Thymus (tissue), 11 donors: ENCODE results near the gene FGF11. TPM values are rescaled to one million over a fixed set of nuclear protein-coding genes. Genes with fewer than 3 reads are reported as not detected.
A peak's percentile ranks its signal among the peaks of the same experiment; 100 is the strongest.
"Not testable (repeated sequence)": the region's sequence is repeated elsewhere in the genome, so short reads cannot be mapped to it uniquely, and the experiment has no call there.

ENCODE experiments used
- DNase-seq, 9 donors: peaks; one replicate each; pipeline ENCODE4 v3.0.0-alpha.2; 2013; ENCODE audit warnings: low spot score in 9 of 9, low read depth in 6 of 9, missing footprints in 1 of 9
- H3K27ac ChIP-seq, 2 donors: one replicate each; pipeline ENCODE4 v1.5.1; 2013; ENCODE audit warnings: control low read depth in 1 of 2, low read depth in 1 of 2, low read length in 1 of 2, mild to moderate bottlenecking in 1 of 2, moderate library complexity in 1 of 2
- H3K27me3 ChIP-seq, 2 donors: one replicate each; pipeline ENCODE4 v1.5.1; 2013; ENCODE audit warnings: low read length in 1 of 2; ENCODE audit not compliant: control insufficient read depth in 2 of 2, insufficient read depth in 1 of 2
- H3K36me3 ChIP-seq, 2 donors: one replicate each; pipeline ENCODE4 v1.5.1; 2013; ENCODE audit warnings: low read length in 1 of 2, mild to moderate bottlenecking in 1 of 2, moderate library complexity in 1 of 2; ENCODE audit not compliant: control insufficient read depth in 2 of 2, insufficient read depth in 2 of 2
- H3K4me1 ChIP-seq, 2 donors: one replicate each; pipeline ENCODE4 v1.5.1; 2013; ENCODE audit warnings: low read length in 2 of 2; ENCODE audit not compliant: control insufficient read depth in 2 of 2, insufficient read depth in 2 of 2
- H3K4me3 ChIP-seq, 2 donors: one replicate each; pipeline ENCODE4 v1.5.1; 2013; ENCODE audit warnings: low read length in 2 of 2, control low read depth in 1 of 2, mild to moderate bottlenecking in 1 of 2
- H3K9me3 ChIP-seq, 2 donors: one replicate each; pipeline ENCODE4 v1.5.1; 2013; ENCODE audit warnings: low read length in 1 of 2, mild to moderate bottlenecking in 1 of 2; ENCODE audit not compliant: control insufficient read depth in 2 of 2, insufficient read depth in 1 of 2
- WGBS: extraction: QIAGEN DNeasy Blood & Tissue Kit; methylation state at CpG from one replicate; pipeline ENCODE4 v1.1.7; 2013; 5-methylcytosine and 5-hydroxymethylcytosine counted together
- polyA plus RNA-seq: library from polyadenylated mRNA; stranded (reverse); fragments of 200-250 nt; gene quantifications from one replicate; pipeline ENCODE4 v1.2.3, GENCODE V29; 2013
- total RNA-seq: library from RNA; stranded (reverse); fragments of 120-200 nt; gene quantifications from one replicate; pipeline ENCODE4 v1.2.4, GENCODE V29; 2013
- donor health status: healthy.

The FGF11 gene
- total and polyA plus RNA-seq, 2 donors = 5.5 to 5.8 TPM

DNA sequence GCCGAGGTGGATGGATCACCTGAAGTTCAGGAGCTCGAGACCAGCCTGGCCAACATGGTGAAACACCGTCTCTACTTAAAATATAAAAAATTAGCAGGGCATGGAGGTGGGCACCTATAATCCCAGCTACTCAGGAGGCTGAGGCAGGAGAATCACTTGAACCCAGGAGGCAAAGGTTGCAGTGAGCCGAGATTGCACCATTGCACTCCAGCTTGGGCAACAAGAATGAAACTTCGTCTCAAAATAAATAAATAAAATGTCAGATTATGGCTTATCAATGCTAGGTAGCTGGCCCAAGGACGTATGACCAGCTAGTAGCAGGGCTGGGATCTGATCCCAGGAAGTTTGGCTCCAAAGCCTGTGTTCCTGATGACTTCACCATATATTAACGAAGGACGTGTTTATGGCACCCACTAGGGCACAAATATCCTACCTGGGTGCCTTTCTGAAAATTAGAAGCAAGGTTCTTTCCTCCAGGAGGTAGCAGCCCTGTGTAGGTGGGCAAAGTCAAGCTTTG is 31.2 kb downstream of the FGF11 start:
- DNase-seq, H3K27ac ChIP-seq, H3K9me3 ChIP-seq, H3K27me3 ChIP-seq, H3K4me3 ChIP-seq: not testable (repeated sequence)
- Histone ChIP-seq H3K36me3 (peaks cover 23 to 24% of the 10 kb centered on the region in 2 donors), H3K4me1 (peaks cover 1 to 18% of the 10 kb centered on the region in 2 donors)
- WGBS = 96% methylated on average over 8 of the region's 8 CpGs

DNA sequence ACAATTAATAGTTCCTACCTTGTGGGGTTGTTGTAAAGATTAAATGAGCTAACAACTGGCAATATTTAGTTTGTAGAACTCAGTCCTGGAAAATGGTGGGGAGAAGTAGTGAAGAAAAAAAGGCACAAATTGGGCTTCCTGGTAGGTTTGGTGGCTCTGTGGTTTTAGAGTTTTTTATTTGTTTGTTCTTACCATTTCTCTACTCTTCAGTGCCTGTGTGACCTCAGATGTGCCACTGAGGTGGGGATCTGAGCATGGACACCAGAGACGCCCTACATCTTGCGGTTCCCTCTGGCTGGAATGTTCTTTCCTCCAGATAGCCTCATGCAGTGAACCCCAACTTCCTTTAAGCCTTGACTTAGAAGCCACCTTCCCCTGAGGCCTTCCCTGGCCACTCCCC is 32.4 kb downstream of the FGF11 start:
- 84% methylated on average over 2 of the region's 2 CpGs for WGBS

DNA sequence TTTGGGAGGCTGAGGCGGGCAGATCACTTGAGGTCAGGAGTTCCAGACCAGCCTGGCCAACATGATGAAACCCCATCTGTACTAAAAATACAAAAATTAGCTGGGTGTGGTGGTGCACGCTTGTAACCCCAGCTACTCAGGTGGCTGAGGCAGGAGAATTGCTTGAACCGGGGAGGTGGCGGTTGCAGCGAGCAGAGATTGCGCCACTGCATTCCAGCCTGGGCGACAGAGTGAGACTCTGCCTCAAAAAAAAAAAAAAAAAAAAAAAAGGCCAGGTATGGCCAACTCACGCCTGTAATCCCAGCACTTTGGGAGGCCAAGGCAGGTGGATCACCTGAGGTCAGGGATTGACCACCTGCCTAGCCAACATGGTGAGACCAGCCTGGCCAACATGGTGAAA is 35.5 kb downstream of the FGF11 start:
- not testable (repeated sequence) for H3K36me3 ChIP-seq, H3K4me3 ChIP-seq, DNase-seq, H3K27ac ChIP-seq, H3K27me3 ChIP-seq, H3K9me3 ChIP-seq
- WGBS = 96% methylated on average over 8 of the region's 8 CpGs
- H3K4me1 ChIP-seq = peaks cover 18 to 36% of the 10 kb centered on the region in 2 donors

More for the DNA sequence above, 32.4 kb downstream of the FGF11 start:
- Histone ChIP-seq H3K27ac (peak overlapping the region in 1 of 2 donors; percentile 39), H3K4me1 (peaks cover 4 to 26% of the 10 kb centered on the region in 2 donors), H3K27me3 (no peaks in the 10 kb centered on the region), H3K36me3 (peaks cover 11 to 13% of the 10 kb centered on the region in 2 donors), H3K4me3 (no peak overlapping the region), H3K9me3 (no peaks in the 10 kb centered on the region)
- DNase-seq = no peak

DNA sequence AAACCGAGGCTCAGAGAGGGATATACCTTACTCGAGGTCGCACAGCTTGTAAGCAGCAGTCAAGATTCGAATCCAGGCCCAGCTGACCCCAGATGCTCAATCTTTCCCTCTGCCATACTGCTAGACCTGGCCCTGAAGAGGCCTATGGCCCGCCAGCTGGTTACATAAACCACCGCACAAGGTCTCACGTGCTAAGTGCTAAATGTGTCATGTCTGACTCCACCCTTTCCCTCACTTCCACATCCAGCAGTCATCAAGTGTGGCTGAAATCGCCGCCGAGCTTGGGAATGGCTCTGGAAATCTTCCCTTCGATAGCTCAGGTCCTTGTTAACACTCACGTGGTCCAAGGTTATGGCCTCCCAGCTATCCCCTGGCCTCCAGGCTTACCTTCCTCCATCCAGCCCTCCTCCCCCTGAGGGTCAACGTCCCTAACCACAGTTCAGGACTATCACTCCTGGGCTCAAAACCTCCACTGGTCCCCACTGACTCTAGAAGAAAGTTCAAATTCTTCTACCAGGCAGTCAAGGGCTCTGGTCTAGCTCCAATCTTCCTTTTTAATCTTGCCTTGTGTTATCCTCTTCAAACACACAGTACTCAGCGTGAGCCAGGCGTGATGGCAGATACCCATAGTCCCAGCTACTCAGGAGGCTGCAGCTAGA is 36.6 kb downstream of the FGF11 start:
- peaks cover 23 to 47% of the 10 kb centered on the region in 2 donors for H3K4me1 ChIP-seq

DNA sequence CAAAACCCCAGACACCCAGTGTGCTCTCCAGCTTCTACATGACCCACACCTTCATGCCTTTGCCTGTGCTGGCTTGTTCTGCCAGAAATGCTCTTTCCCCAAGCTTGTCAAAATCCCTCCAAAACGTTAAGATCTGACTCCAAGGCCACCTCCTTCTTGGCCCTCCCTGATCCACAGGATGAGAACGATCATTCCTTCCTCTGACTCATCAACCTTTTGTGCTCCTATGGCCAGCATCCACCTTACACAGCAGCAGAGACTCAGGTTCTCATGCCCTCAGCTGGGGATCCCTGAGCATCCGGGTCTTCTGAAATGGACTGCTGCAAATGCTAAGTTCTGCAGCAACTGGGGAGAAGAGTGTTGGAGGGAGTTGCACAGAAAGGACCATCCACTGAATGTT is 37.2 kb downstream of the FGF11 start:
- Histone ChIP-seq H3K27ac (peak overlapping the region; percentile 64 to 88), H3K4me3 (no peak overlapping the region), H3K36me3 (peaks cover 3 to 6% of the 10 kb centered on the region in 2 donors), H3K9me3 (no peaks in the 10 kb centered on the region), H3K27me3 (no peaks in the 10 kb centered on the region), H3K4me1 (peaks cover 23 to 51% of the 10 kb centered on the region in 2 donors)
- WGBS = 74% methylated on average over 3 of the region's 3 CpGs
- peak in 1 of 9 donors; percentile 13 for DNase-seq

More for the DNA sequence above, 36.6 kb downstream of the FGF11 start:
- Histone ChIP-seq H3K4me3 (no peak overlapping the region), H3K27me3 (no peaks in the 10 kb centered on the region), H3K9me3 (no peaks in the 10 kb centered on the region), H3K27ac (peak overlapping the region; percentile 1 to 88), H3K36me3 (peaks cover 3 to 6% of the 10 kb centered on the region in 2 donors)
- no peak for DNase-seq
- 93% methylated on average over 15 of the region's 15 CpGs for WGBS

DNA sequence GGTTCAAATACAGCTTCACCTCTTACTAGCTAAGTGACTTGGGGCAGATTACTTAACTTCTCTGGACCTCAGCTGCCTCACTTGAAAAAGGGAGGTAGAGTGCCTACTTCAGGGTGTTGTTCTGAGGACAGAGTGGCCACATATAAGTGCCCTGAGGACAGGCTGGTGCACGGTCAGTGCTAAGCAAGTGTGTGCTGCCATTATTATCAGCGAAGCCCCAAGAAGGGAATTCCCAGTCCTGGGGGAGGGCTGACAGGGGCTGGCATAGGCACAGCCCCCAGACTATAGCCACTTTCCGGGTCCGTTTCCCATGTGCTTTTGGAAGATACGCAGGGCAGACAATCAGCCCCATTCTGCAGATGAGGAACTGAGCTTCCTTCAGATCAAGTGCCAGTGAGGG is 37.6 kb downstream of the FGF11 start:
- Histone ChIP-seq H3K27me3 (no peaks in the 10 kb centered on the region), H3K36me3 (peaks cover 3 to 6% of the 10 kb centered on the region in 2 donors), H3K4me3 (peak overlapping the region in 1 of 2 donors; percentile 69), H3K27ac (peak overlapping the region; percentile 36 to 88), H3K9me3 (no peaks in the 10 kb centered on the region), H3K4me1 (peaks cover 23 to 52% of the 10 kb centered on the region in 2 donors)
- no peak for DNase-seq
- 96% methylated on average over 5 of the region's 5 CpGs for WGBS

DNA sequence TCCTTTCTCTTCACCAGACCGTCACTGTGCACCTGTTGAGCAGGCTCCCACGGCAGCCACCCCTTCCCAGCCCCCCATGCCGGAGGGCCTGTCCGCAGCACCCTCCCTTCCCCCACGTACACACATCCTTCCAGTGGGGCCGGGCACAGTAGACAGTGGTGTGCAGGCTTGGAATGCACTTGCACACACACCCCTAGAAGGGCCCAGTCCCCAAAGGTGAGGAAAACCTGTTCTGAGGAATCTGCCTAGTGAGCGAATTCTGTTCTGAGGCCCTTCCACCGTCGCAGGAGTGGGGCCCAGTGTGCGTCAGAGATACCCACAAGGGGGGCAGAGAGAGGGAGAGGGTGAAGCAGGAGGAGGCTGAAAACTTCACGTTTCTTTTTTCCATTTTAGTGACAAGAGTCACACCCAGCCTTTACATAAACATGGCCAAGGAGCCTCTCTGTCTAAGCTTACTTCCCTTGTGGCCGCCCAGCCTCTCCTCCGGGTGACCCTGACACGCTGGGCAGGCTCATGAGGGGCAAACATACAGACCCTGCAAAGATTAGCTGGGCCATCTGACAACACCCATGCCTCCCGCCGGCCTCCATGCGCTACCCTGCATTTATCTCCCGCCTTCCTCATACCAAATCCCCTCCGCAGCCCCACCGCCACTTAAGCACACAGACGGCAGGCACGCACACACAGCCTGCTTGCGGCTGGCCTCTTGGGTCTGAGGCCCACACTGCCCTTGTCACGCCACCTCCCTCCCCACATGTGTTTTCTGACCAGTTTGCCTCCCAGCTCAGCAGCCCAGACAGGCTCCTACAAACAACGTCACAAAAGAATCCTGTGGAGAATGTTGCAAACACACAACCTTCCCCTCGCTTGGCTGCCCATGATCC is 38.3 kb downstream of the FGF11 start:
- peaks cover 3 to 6% of the 10 kb centered on the region in 2 donors for H3K36me3 ChIP-seq
- peaks cover 23 to 55% of the 10 kb centered on the region in 2 donors for H3K4me1 ChIP-seq
- H3K27ac ChIP-seq = peak overlapping the region; percentile 88 to 98
- DNase-seq = peak in 3 of 9 donors; percentile 44 to 65 (median 48)
- no peaks in the 10 kb centered on the region for H3K9me3 ChIP-seq
- peak overlapping the region; percentile 69 to 97 for H3K4me3 ChIP-seq
- 58% methylated on average over 26 of the region's 26 CpGs for WGBS
- no peaks in the 10 kb centered on the region for H3K27me3 ChIP-seq

DNA sequence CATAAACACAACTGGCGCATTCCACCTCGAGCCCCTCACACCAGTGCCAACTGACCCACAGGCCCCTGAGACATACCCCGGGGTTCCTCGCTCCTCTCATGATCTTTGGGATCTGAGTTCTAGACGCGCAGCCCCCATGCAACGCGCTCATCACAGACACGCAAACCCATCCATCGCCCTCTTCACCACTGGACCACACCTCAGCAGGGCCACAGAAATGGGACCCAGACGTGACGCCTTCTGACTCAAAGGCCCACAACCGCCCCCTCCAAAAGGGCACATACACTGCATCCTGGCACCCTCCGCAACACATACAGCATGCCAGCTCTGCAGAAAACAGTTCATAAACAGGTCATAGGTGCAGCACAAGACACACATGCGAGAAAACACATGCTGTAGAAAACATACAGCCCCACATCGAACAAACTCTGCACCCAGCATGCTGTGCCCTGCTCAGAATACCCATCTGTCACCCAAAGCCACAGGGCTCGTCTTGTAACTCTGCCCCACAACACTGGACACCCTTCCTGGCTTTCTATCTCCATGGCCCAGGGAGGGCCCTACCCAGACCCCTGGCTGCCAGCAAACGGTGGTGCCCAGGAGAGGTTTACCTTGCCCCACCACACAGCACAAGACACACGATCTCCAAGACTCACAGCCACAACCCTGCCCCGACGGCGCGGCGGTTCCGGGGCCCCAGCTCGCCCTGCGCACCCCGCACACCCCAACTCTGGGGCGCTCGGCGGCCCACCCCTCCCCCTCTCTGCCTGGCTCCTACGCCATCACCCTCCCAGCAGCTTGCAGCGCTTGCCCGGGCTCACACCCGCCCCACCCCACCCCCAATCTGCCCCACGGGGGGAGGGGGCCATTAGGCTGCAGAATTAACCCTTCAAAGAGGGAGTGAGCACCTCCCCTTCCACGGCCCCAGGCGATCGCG is 39.2 kb downstream of the FGF11 start:
- Histone ChIP-seq H3K4me1 (peaks cover 23 to 62% of the 10 kb centered on the region in 2 donors), H3K9me3 (no peaks in the 10 kb centered on the region), H3K36me3 (peaks cover 3 to 6% of the 10 kb centered on the region in 2 donors), H3K27me3 (no peaks in the 10 kb centered on the region), H3K4me3 (peak overlapping the region; percentile 69 to 97), H3K27ac (peak overlapping the region; percentile 88 to 98)
- 32% methylated on average over 40 of the region's 40 CpGs for WGBS
- DNase-seq = peak in 4 of 9 donors; percentile 53 to 78 (median 62)
